ENCODE results near the gene KCNAB1. TPM values are rescaled to one million over a fixed set of nuclear protein-coding genes. Genes with fewer than 3 reads are reported as not detected.
A peak's percentile ranks its signal among the peaks of the same experiment; 100 is the strongest.

Gene KCNAB1
- total and polyA plus RNA-seq, 12 donors = 1.4 to 5.0 (median 2.5) TPM

- no peak overlapping the region for H3K4me3 ChIP-seq
- TF ChIP-seq CTCF (IDR thresholded peaks at IDR 0.05) = no peak
Observed at GRCh38 chr3:156433910-156434309, 313.5 kb downstream of the KCNAB1 start.

GRCh38 chr3:156434921-156435320 is 314.5 kb downstream of the KCNAB1 start:
- no peaks in the 10 kb centered on the region for H3K36me3 ChIP-seq
- WGBS, 2 donors = 73 to 78% methylated on average over 3 of the region's 3 CpGs
- no peaks in the 10 kb centered on the region for H3K27me3 ChIP-seq
- no peak overlapping the region for H3K4me3 ChIP-seq
- H3K27ac ChIP-seq = no peak overlapping the region
- peaks cover 0 to 8% (median 0%) of the 10 kb centered on the region in 9 donors for H3K4me1 ChIP-seq
- H3K9me3 ChIP-seq = peaks cover 0 to 7% (median 0%) of the 10 kb centered on the region in 11 donors
- DNase-seq (no peak), ATAC-seq (no peak)
- TF ChIP-seq CTCF (IDR thresholded peaks at IDR 0.05) = no peak
- intact Hi-C loops (cut with DNase I) = no loop called here

More at GRCh38 chr3:156433910-156434309, 313.5 kb downstream of the KCNAB1 start:
- Histone ChIP-seq H3K27ac (no peak overlapping the region), H3K36me3 (no peaks in the 10 kb centered on the region), H3K9me3 (peaks cover 0 to 7% (median 0%) of the 10 kb centered on the region in 11 donors), H3K4me1 (peaks cover 0 to 8% (median 0%) of the 10 kb centered on the region in 9 donors), H3K27me3 (no peaks in the 10 kb centered on the region)
- no peak for ATAC-seq
- no peak for DNase-seq
- intact Hi-C loops (cut with DNase I) = no loop called here

GRCh38 chr3:156443079-156443478 is 322.7 kb downstream of the KCNAB1 start:
- Histone ChIP-seq H3K4me3 (no peak overlapping the region), H3K4me1 (peaks cover 0 to 15% (median 6%) of the 10 kb centered on the region in 9 donors), H3K27ac (no peak overlapping the region), H3K36me3 (no peaks in the 10 kb centered on the region), H3K27me3 (no peaks in the 10 kb centered on the region), H3K9me3 (no peaks in the 10 kb centered on the region)
- intact Hi-C loops (cut with DNase I) = loop anchor here in 1 of 10 donors (10.0 kb wide), 1 partner anchor 288 kb away; no protein-coding TSS in a partner anchor
- DNase-seq (no peak), ATAC-seq (peak in 3 of 8 donors; percentile 12 to 35 (median 34))
- no peak for TF ChIP-seq CTCF (IDR thresholded peaks at IDR 0.05)
- WGBS, 2 donors = 67 to 75% methylated on average over 5 of the region's 5 CpGs

- intact Hi-C loops (cut with DNase I) = loop anchor here in 3 of 10 donors (5.0 to 10.0 kb wide), 2 partner anchors 291 to 293 kb away; no protein-coding TSS in a partner anchor
- TF ChIP-seq CTCF (IDR thresholded peaks at IDR 0.05) = no peak
- no peak for ATAC-seq
- Histone ChIP-seq H3K27me3 (no peaks in the 10 kb centered on the region), H3K36me3 (no peaks in the 10 kb centered on the region), H3K4me3 (no peak overlapping the region), H3K4me1 (peaks cover 0 to 15% (median 6%) of the 10 kb centered on the region in 9 donors), H3K27ac (no peak overlapping the region), H3K9me3 (no peaks in the 10 kb centered on the region)
- no peak for DNase-seq
- WGBS, 2 donors = 91 to 94% methylated on average over 10 of the region's 10 CpGs
Observed at GRCh38 chr3:156445117-156446090, 325.0 kb downstream of the KCNAB1 start.
